Epithelial cell of prostate (primary cell): ENCODE results near the gene ZNF280D.
A peak's percentile ranks its signal among the peaks of the same experiment; 100 is the strongest.

Source experiments
- DNase-seq: peaks from one replicate; pipeline ENCODE4 v3.0.0-alpha.2; 2011; ENCODE audit warnings: low read depth, low spot score
- H3K27ac ChIP-seq: fragments of 450-650 bp; 2 replicates; pipeline ENCODE4 v1.5.1; 2017; ENCODE audit warnings: mild to moderate bottlenecking

The ZNF280D gene

DNA sequence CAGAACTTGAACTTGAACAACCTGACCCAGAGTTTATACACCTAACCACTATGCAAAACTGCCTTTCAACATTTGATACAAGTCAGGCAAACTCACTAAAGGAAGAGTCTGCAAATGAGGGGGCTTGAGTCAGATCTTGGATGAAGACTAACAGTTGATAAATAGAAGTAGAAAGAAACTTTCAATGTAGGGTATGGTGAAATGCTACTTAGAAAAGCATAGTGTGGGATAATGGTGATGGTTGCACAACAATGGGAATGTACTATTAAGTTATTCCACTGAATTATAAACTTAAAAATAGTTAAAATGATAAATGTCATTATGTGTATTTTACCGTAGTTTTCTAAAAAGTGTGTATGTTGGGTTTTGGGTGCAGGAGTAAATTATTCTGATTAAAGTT is 19.7 kb upstream of the ZNF280D start:
- DNase-seq, result no peak

DNA sequence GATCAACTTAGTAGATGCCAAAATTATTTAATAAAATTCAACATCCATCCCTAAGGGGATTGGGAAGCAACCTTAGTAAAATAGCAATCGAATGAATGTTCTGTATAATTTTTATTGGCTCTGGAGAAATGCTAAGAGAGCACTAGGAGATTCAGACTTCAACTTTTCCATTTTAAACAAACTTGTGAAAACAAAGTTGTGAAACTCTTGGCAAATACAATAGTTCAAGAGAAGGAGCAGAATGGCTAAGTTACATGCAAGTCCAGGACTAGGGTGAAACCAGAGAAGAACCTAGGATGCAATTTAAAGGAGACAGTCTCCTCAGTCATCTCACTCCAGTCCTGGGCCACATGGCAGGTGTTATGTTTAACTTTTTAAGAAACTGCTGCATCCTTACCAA is 16.7 kb upstream of the ZNF280D start:
- DNase-seq, result no peak

More for the DNA sequence above, 19.7 kb upstream of the ZNF280D start:
- H3K27ac ChIP-seq, result no peak overlapping the region

DNA sequence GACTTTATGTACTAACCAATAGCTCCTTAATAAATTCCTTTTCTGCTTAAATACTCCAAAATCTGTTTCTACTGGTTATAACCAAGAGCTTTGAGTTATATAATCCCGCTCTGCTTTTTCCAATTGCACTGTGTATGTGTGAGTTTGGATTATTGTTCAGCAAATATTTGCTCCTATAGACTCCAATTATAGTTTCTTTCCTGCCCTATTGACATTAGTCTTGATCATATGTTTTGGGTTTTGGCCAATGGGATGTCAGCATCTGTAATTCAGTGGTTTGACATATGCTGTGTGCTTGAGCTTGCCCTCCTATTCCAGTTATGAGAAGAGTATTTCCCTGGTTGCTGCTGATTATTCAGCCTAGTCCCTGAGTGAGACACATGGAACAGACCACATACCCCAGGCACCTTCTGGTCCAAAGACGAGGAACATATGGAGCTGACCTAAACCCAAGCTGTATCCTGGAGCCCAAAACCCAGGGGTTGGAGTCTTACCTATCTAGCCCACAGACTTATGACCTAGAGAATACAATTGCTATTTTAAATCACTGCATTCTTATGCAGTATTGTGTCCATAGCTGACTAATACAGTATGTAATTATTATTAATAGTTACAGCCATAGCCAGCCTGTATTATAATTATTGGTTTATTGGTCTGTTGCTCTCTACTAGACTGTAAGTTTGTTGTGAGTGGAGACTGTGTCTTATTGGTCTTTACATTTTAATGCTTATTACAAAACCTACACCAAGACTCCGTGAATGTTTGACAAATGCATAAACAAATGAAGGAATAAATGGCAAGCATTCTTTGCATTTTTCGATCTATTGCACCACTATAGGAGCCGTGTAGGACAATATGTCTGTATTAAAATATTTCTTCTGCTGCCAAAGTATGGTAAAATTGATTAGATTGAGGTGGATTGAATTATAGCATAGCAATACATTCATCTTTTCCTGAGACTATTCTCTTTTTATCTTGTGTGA is 11.7 kb upstream of the ZNF280D start:
- DNase-seq, result no peak
- H3K27ac ChIP-seq, result no peak overlapping the region

More for the DNA sequence above, 16.7 kb upstream of the ZNF280D start:
- H3K27ac ChIP-seq, result no peak overlapping the region

- no peak for DNase-seq
- no peak overlapping the region for H3K27ac ChIP-seq
These were observed 8.2 kb upstream of the ZNF280D start for GRCh38 chr15:56741541-56741940.

DNA sequence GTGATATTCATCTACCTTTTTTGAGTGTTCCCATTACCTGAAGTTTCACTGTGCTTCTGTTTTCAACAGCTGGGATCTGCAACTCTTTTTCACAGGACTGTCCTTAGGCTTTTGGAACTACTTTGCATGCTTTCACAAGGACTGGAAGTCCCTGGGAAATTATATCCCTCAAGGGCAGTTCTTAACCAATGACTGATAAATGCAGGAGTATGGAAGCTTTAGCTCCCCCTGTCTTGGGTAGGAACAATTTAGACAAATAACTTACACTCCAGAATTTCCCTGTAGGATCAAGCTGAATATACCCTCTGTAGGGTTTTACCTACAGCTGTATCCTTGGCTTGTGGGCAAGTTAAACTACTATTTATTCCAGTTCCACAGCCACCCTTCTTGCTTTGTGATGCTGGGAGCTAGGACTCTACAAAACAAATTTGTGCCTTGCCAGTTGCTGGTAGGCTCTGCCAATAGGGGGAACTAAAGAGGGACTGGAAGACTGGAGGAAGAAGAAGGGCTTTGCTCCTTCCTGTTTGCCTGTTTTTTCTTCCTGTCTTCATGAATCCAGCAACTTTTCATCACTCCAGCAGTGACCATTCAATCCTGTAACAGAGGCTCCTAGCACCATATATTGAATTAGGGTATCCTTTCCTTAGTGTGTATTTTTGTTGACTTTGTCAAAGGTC is 6.8 kb upstream of the ZNF280D start:
- no peak for DNase-seq

GRCh38 chr15:56739474-56739873 is 6.2 kb upstream of the ZNF280D start:
- DNase-seq, result no peak
- no peak overlapping the region for H3K27ac ChIP-seq

More for the DNA sequence above, 6.8 kb upstream of the ZNF280D start:
- no peak overlapping the region for H3K27ac ChIP-seq

DNA sequence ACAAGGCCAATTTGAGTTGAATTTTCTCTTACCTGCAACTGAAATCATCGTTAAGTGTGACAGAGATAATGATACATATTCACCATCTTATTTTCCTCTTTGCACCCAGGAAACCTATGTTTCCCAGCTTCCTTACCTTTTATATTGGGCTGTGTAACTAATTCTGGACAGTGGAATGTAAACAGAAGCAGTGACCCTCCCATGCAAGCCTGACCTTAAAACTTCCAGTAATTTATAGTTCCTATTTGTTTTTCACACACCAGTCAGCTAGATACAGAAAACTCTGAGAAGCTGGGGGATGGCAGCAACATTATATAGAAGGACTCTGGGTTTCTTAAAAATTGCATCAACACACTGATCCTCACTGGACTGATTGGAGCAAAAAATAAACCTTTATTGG is 4.5 kb upstream of the ZNF280D start:
- no peak for DNase-seq
- no peak overlapping the region for H3K27ac ChIP-seq

- no peak for DNase-seq
- H3K27ac ChIP-seq, result no peak overlapping the region
These were observed 3.8 kb upstream of the ZNF280D start for GRCh38 chr15:56736881-56737707.

GRCh38 chr15:56736308-56736707 is 3.0 kb upstream of the ZNF280D start:
- H3K27ac ChIP-seq, result no peak overlapping the region
- no peak for DNase-seq

DNA sequence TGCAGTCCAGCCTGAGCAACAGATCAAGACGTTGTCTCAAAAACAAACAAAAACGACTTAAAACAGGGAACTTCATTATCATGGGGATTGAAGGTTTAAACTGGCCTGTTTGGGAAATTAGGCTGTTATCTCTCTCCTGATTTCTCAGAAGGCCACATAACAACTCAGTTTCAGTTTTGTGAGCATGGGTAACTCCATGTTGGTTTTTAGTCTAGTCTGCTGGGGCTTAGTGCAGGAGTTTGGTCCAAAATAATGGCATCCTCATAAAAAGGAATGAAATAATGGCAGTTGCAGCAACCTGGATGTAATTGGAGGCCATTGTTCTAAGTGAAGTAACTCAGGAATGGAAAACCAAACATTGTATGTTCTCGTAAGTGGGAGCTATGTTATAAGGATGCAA is 2.3 kb upstream of the ZNF280D start:
- no peak overlapping the region for H3K27ac ChIP-seq
- no peak for DNase-seq

DNA sequence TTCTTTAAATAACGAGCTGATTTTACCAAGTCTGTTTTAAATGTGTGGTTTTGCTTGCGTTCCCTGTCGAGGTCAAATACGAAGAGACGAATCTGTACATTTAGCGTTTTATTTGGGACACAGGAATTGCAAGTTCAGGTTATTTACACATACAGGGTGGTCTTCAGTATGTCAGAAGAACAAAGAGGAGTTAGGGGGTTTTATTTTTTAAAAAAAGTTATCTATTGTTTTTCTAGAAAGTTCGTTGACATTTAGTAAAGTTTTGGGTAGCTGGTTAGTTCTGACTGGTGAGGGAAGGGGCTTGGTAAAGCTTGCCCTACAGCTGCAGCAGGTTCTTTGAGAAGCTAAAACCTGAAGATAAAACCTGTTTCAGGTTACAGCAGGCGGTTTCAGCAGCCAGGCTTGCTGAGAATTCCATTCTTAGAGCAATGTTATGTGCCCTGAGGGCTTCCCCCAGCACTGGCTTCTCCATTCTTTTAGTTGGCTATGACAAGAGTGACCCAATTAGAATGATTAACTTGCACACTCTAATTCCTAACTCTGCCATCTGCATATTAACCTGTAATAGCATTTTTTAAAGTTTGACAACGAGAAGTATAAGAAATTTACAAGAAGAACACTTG is 815 bp upstream of the ZNF280D start:
- peak overlapping the region; percentile 78 for H3K27ac ChIP-seq
- no peak for DNase-seq

DNA sequence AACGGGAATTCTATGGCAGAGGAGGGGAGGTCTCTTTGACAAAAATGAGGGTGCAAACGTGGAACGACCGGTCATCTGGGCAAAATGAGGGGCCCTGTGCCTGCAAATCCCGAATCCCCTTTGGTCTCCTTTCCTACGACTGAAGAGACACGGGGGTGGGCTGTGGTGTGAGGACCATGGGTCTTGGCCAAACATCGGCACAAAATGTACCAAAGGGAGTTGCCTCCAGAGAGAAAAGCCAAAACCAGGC is 498 bp downstream of the ZNF280D start:
- DNase-seq, result no peak
- H3K27ac ChIP-seq, result peak overlapping the region; percentile 78

DNA sequence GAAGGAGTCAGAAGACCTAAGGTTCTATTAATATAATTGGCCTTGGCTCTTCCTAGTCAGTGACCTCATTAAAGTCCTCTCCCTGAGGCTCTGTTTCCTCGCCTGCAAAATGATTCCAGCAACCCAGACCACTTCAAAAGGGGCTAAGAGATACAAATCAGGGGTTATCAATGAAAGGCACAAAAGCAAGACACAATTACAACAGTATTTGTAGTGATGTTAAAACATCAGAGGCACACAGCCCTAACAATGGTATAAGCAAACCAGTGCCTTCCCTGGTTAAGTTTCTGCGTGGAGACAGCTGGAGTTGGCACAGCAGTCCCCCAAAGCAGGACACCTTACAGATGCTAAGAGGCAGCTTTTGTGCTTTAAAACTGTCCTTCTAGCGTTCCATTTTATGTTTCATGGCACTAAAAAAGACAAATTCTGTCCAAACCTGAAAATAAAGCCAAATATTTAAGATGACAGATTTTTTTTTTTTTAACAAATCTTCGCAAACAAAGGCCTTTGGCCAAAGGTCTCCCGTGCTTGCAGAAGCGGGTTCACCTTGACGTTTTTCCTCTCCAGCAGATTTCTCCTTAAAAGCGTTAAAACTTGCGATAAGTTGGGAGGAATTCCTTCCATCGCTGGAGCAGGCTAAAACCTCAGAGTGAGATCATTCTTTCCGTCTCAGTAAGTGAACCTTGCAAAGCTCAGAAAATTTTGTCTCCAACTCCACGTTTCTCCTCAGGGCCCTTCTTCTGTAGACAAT is 999 bp downstream of the ZNF280D start:
- peak overlapping the region; percentile 78 for H3K27ac ChIP-seq
- DNase-seq, result no peak

- H3K27ac ChIP-seq, result no peak overlapping the region
- no peak for DNase-seq
These were observed 1.8 kb downstream of the ZNF280D start for GRCh38 chr15:56731548-56731947.

- no peak overlapping the region for H3K27ac ChIP-seq
- no peak for DNase-seq
These were observed 3.7 kb downstream of the ZNF280D start for GRCh38 chr15:56729561-56729960.

DNA sequence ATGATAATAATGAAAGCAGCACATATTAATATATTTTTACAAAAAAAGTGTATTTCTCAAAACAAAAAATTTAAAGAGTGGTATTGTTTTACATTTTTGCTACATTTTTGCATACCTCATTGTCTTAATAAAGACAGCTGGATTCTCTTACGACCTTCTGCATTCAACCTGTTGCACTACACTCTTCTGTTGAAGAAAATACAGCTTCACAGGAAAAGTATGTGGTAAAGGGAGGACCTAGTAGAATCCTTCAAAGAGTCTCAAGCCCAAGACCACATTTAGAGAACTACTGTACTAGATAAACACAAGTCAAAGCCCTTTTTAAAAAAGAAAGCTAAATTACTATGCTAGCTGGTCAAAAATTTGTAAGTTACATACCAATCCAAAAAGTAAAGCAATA is 7.9 kb downstream of the ZNF280D start:
- no peak overlapping the region for H3K27ac ChIP-seq
- DNase-seq, result no peak

GRCh38 chr15:56724232-56724631 is 9.1 kb downstream of the ZNF280D start:
- DNase-seq, result no peak

DNA sequence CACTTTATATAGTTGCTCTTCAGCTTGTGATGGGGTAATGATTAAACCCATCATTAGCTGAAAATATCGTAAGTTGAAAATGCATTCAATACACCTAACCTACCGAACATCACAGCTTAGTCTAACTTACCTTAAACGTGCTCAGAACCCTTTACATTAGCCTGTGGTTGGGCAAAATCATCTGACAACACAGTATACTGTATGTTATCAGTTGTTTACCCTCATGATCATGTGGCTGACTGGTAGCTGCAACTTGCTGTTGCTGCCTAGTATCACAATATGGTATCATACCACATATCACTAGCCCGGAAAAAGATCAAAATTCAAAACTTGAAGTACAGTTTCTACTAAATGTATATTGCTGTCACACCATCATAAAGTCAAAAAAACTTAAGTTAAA is 9.5 kb downstream of the ZNF280D start:
- no peak overlapping the region for H3K27ac ChIP-seq
- DNase-seq, result no peak

More at GRCh38 chr15:56724232-56724631, 9.1 kb downstream of the ZNF280D start:
- no peak overlapping the region for H3K27ac ChIP-seq

DNA sequence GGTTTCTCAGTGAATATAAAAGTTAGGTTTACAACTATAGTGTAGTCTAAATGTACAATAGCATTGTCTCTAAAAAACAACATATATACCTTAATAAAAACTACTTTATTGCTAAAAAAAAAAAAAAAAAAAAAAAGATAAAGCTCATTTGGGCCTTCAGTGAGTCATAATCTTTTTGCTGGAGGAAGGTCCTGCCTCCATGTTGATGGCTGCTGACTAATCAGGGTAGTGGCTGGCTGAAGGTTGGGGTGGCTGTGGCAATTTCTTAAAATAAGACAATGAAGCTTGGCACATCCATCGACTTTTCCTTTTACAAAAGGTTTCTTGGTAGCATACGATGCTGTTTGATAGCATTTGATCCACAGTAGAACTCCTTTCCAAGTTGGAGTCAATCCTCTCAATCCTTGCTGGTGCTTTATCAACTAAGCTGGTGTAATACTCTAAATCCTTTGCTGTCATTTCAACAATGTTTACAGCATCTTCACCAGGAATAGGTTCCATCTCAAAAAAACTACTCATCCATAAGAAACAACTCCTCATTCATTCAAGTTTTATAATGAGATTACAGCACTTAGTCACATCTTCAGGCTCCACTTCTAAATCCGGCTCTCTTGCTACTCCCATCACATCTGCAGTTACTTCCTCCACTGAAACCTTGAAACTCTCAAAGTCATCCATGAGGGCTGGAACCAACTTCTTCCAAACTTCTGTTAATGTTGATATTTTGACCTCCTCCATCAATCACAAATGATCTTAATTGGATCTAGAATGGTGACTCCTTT is 13.3 kb downstream of the ZNF280D start:
- no peak overlapping the region for H3K27ac ChIP-seq
- no peak for DNase-seq
